CD4-positive, alpha-beta T cell (primary cell): Measurements from ENCODE around the gene RTL1. TPM values are rescaled to one million over a fixed set of nuclear protein-coding genes. Genes with fewer than 3 reads are reported as not detected.

Experiments
- ATAC-seq: fragments of 200-7000 bp; cut with Tn5 transposase; one replicate; pipeline ENCODE4 v1.10.0; 2022; ENCODE audit warnings: mild to moderate bottlenecking; ENCODE audit not compliant: poor library complexity
- CTCF ChIA-PET: fragments of 350-600 bp; sonication (Branson Sonifier 250); formaldehyde crosslinking; loops from one replicate; lab custom pipeline; 2021; ENCODE audit warnings: antibody characterized with exemption, inconsistent platforms; lab: Charles Lee
- POLR2A ChIA-PET: fragments of 350-600 bp; sonication (Branson Sonifier 250); formaldehyde crosslinking; loops from one replicate; lab custom pipeline; 2021; ENCODE audit warnings: antibody characterized with exemption, inconsistent platforms; lab: Charles Lee
- DNase-seq, 14 experiments: peaks; one replicate each; pipeline ENCODE4 v3.0.0-alpha.2; 2013 to 2020; ENCODE audit warnings: mixed read lengths in 2 of 14
- H3K27ac ChIP-seq, 2 donors: one replicate each; pipeline versions ENCODE4 v1.5.1 to v1.7.0; 2013; ENCODE audit warnings: low read length in 2 of 2, low read depth in 1 of 2, mild to moderate bottlenecking in 1 of 2
- H3K27me3 ChIP-seq, 2 experiments: 1 replicate in 1 of 2; 2 replicates in 1 of 2; pipeline versions ENCODE4 v1.6.1 to v1.7.0; 2013; ENCODE audit warnings: low read length in 2 of 2, control low read depth in 1 of 2, mild to moderate bottlenecking in 1 of 2, moderate library complexity in 1 of 2; ENCODE audit not compliant: insufficient read depth in 2 of 2, control insufficient read depth in 1 of 2
- H3K36me3 ChIP-seq: one replicate; pipeline ENCODE4 v1.6.1; 2013; ENCODE audit warnings: low read length, control low read depth; ENCODE audit not compliant: insufficient read depth
- H3K4me1 ChIP-seq: one replicate; pipeline ENCODE4 v1.6.1; 2013; ENCODE audit warnings: low read length, control low read depth; ENCODE audit not compliant: insufficient read depth
- H3K4me3 ChIP-seq: one replicate; pipeline ENCODE4 v1.5.1; 2013; ENCODE audit warnings: mild to moderate bottlenecking, low read length, moderate library complexity
- H3K9me3 ChIP-seq, 2 experiments: 1 replicate in 1 of 2; 2 replicates in 1 of 2; pipeline versions ENCODE4 v1.6.1 to v1.7.0; 2013; ENCODE audit warnings: low read length in 2 of 2, mild to moderate bottlenecking in 2 of 2, control low read depth in 1 of 2, moderate library complexity in 1 of 2; ENCODE audit not compliant: control insufficient read depth in 1 of 2, insufficient read depth in 1 of 2
- H3K27ac Mint-ChIP-seq: one replicate; pipeline ENCODE4 v1.8.0; 2020; ENCODE audit warnings: mixed read lengths
- H3K27me3 Mint-ChIP-seq: one replicate; pipeline ENCODE4 v1.8.0; 2021; ENCODE audit warnings: mixed read lengths
- H3K36me3 Mint-ChIP-seq: one replicate; pipeline ENCODE4 v1.8.0; 2021; ENCODE audit warnings: low read depth, mixed read lengths
- H3K4me1 Mint-ChIP-seq: one replicate; pipeline ENCODE4 v1.8.0; 2021; ENCODE audit warnings: low read depth, mixed read lengths
- H3K4me3 Mint-ChIP-seq: one replicate; pipeline ENCODE4 v1.8.0; 2020; ENCODE audit warnings: mild to moderate bottlenecking, mixed read lengths
- H3K9me3 Mint-ChIP-seq: one replicate; pipeline ENCODE4 v1.8.0; 2020; ENCODE audit warnings: mixed read lengths
- CTCF ChIP-seq: fragments of 200-600 bp; IDR thresholded peaks from one replicate; pipeline ENCODE4 v1.8.0; 2022; ENCODE audit warnings: antibody characterized with exemption, mild to moderate bottlenecking
- intact Hi-C, 2 experiments: fragments of 100-400 bp; cut with DNase I in 1 of 2; cut with micrococcal nuclease in 1 of 2; formaldehyde crosslinking; loops; one replicate each; pipeline versions ENCODE4 v1.15.1 to v1.9.0; 2023 to 2025; cut with DNase I, micrococcal nuclease
- total RNA-seq, 174 experiments: library from RNA in 2 of 174; stranded (reverse) in 2 of 174; gene quantifications; one replicate each; pipeline ENCODE4 v1.2.3 and lab custom pipeline; 2021 to 2026

RTL1 gene
- total RNA-seq, 2 experiments from 2014 or later = not detected

- H3K4me3 Mint-ChIP-seq = no peak overlapping the region
- DNase-seq (no peak), ATAC-seq (no peak)
- POLR2A ChIA-PET = no interaction called here
- no peak overlapping the region for H3K4me3 ChIP-seq
- no peak overlapping the region for H3K27ac Mint-ChIP-seq
- peaks cover 0 to 33% of the 10 kb centered on the region in 2 experiments for H3K9me3 ChIP-seq
- H3K27me3 ChIP-seq = peaks cover 0 to 5% of the 10 kb centered on the region in 2 experiments
- no peak overlapping the region for H3K27ac ChIP-seq
- H3K9me3 Mint-ChIP-seq = no peaks in the 10 kb centered on the region
- H3K36me3 Mint-ChIP-seq = no peaks in the 10 kb centered on the region
- no peaks in the 10 kb centered on the region for H3K36me3 ChIP-seq
- intact Hi-C loops = no loop called here
- H3K27me3 Mint-ChIP-seq = peaks cover 13% of the 10 kb centered on the region
- no peaks in the 10 kb centered on the region for H3K4me1 ChIP-seq
- CTCF ChIA-PET = no interaction called here
- no peak for TF ChIP-seq CTCF
- H3K4me1 Mint-ChIP-seq = no peaks in the 10 kb centered on the region
These were observed 23.0 kb downstream of the RTL1 start for GRCh38 chr14:100880271-100881101.

DNA sequence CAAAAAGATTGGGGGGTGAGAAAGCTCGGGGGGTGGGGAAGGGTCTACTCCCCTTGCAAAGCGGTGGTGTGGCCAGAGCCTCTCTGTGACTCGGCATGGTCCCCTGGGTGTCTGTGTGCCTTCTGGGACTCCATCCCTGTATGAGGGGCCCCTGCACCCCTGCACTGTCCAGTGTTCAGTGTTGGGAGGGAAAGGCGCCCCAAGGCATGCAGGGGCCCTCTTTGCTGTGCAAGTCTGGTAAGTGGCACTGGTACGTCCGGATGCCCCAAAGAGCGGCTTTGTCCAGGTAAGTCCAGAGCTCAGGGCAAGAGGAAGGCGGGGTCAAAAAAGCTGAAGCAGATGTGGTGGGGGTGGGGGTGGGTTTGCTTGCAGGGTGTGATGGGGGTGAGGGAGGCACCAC is 23.7 kb downstream of the RTL1 start:
- Histone ChIP-seq H3K9me3 (peaks cover 0 to 33% of the 10 kb centered on the region in 2 experiments), H3K36me3 (no peaks in the 10 kb centered on the region), H3K27ac (no peak overlapping the region), H3K4me3 (no peak overlapping the region), H3K4me1 (no peaks in the 10 kb centered on the region), H3K27me3 (peaks cover 0 to 5% of the 10 kb centered on the region in 2 experiments)
- DNase-seq (no peak), ATAC-seq (no peak)
- ChIA-PET CTCF (no interaction called here), POLR2A (no interaction called here)
- Mint-ChIP-seq H3K27me3 (peaks cover 11% of the 10 kb centered on the region), H3K4me3 (no peak overlapping the region), H3K36me3 (no peaks in the 10 kb centered on the region), H3K27ac (no peak overlapping the region), H3K9me3 (no peaks in the 10 kb centered on the region), H3K4me1 (no peaks in the 10 kb centered on the region)
- intact Hi-C loops = no loop called here
- no peak for TF ChIP-seq CTCF

DNA sequence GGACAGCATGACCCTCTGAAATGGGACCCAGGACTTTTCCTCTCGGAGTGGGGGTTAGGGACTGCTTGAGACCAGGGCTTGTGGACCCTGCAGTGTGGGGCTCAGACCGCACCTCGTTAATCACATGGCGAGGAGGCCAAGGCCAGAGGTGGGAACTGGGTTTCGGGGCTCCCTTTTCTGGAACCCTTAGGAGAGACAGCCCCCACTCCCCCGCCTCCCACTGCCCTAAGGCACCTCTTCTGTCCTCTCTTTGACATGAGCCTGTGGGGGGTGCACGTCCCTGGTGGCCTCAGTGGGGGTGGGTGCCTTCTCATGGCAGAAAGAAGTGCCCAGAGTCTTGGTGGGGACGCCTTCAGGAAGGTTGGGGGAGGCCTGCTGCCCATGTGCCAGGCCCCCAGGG is 24.3 kb downstream of the RTL1 start:
- DNase-seq (no peak), ATAC-seq (no peak)
- Histone ChIP-seq H3K27ac (no peak overlapping the region), H3K9me3 (peaks cover 0 to 37% of the 10 kb centered on the region in 2 experiments), H3K36me3 (no peaks in the 10 kb centered on the region), H3K4me1 (no peaks in the 10 kb centered on the region), H3K27me3 (peaks cover 2 to 5% of the 10 kb centered on the region in 2 experiments), H3K4me3 (no peak overlapping the region)
- CTCF ChIA-PET = no interaction called here
- intact Hi-C loops = no loop called here
- Mint-ChIP-seq H3K4me1 (no peaks in the 10 kb centered on the region), H3K4me3 (no peak overlapping the region), H3K36me3 (no peaks in the 10 kb centered on the region), H3K27me3 (peaks cover 11% of the 10 kb centered on the region), H3K27ac (no peak overlapping the region), H3K9me3 (no peaks in the 10 kb centered on the region)
- TF ChIP-seq CTCF = no peak
- POLR2A ChIA-PET = no interaction called here
